GM20000 (cell line): ENCODE results near the gene WFIKKN1.

Experiments
- DNase-seq: peaks from one replicate; pipeline ENCODE4 v3.0.0; 2012; ENCODE audit warnings: low spot score
- CTCF ChIP-seq: IDR thresholded peaks from 2 replicates; pipeline ENCODE4 v1.5.1; 2012; ENCODE audit warnings: mild to moderate bottlenecking, control low read depth; ENCODE audit errors: extremely low read depth, missing control alignments

WFIKKN1 gene

GRCh38 chr16:670485-671352 lies 39.9 kb downstream of the WFIKKN1 start:
- no peak for DNase-seq
- TF ChIP-seq CTCF, result no peak

GRCh38 chr16:671353-672131 lies 40.8 kb downstream of the WFIKKN1 start:
- DNase-seq, result no peak
- TF ChIP-seq CTCF, result no peak

GRCh38 chr16:672371-672770 lies 41.6 kb downstream of the WFIKKN1 start:
- no peak for TF ChIP-seq CTCF
- DNase-seq, result no peak

- no peak for TF ChIP-seq CTCF
- no peak for DNase-seq
Measured at GRCh38 chr16:672851-673250, 42.1 kb downstream of the WFIKKN1 start.

- no peak for TF ChIP-seq CTCF
- no peak for DNase-seq
Measured at GRCh38 chr16:673399-673991, 42.7 kb downstream of the WFIKKN1 start.

GRCh38 chr16:674214-674881 lies 43.6 kb downstream of the WFIKKN1 start:
- no peak for DNase-seq
- TF ChIP-seq CTCF, result no peak
